SK-N-SH (cell line): ENCODE data around the gene ACTG2. TPM values are rescaled to one million over a fixed set of nuclear protein-coding genes. Genes with fewer than 3 reads are reported as not detected.

ENCODE experiments used
- CTCF ChIA-PET: fragments of 300-600, 350-600 bp; formaldehyde crosslinking; extraction: SDS; loops from one replicate; lab custom pipeline; 2021; lab: Yijun Ruan, JAX
- POLR2A ChIA-PET: fragments of 350-600 bp; sonication (Branson Sonifier 250); formaldehyde crosslinking; extraction: SDS; loops from one replicate; lab custom pipeline; 2020; ENCODE audit warnings: antibody characterized with exemption, inconsistent platforms; lab: Yijun Ruan, JAX
- DNase-seq: peaks from one replicate; pipeline ENCODE4 v3.0.0; 2012
- H2AFZ ChIP-seq: fragments of 200-600 bp; sonication (generic); 2 replicates; pipeline ENCODE4 v1.8.1; 2016; ENCODE audit warnings: antibody characterized with exemption, mild to moderate bottlenecking, low read depth
- H3F3A ChIP-seq: fragments of 200-600 bp; sonication (generic); replicated peaks from 2 replicates; pipeline ENCODE3; 2016; ENCODE audit warnings: antibody characterized with exemption, mild to moderate bottlenecking; ENCODE audit not compliant: insufficient read depth
- H3K27ac ChIP-seq, 2 experiments: fragments of 200-500 bp in 1 of 2; fragments of 200-600 bp in 1 of 2; sonication (Bioruptor generic) in 1 of 2; sonication (generic), shearing (Covaris generic) in 1 of 2; 2 replicates each; pipeline versions ENCODE4 v1.5.1 to v1.6.1; 2014 to 2016; ENCODE audit warnings: low read depth in 2 of 2, inconsistent platforms in 1 of 2, low read length in 1 of 2, mild to moderate bottlenecking in 1 of 2, mixed read lengths in 1 of 2
- H3K27me3 ChIP-seq: fragments of 200-600 bp; sonication (generic), shearing (Covaris generic); 2 replicates; pipeline ENCODE4 v1.6.1; 2016; ENCODE audit warnings: mixed run types; ENCODE audit not compliant: insufficient read depth
- H3K36me3 ChIP-seq, 2 experiments: fragments of 200-500 bp in 1 of 2; fragments of 200-600 bp in 1 of 2; sonication (Bioruptor generic) in 1 of 2; sonication (generic) in 1 of 2; replicated peaks in 1 of 2; 2 replicates each; pipeline versions ENCODE3 to v1.5.1; 2014 to 2016; ENCODE audit warnings: low read length in 1 of 2, mild to moderate bottlenecking in 1 of 2; ENCODE audit not compliant: insufficient read depth in 2 of 2, control insufficient read depth in 1 of 2
- H3K4me1 ChIP-seq, 2 experiments: fragments of 200-500 bp in 1 of 2; fragments of 200-600 bp in 1 of 2; sonication (Bioruptor generic) in 1 of 2; sonication (generic), shearing (Covaris generic) in 1 of 2; 2 replicates each; pipeline versions ENCODE4 v1.5.1 to v1.6.1; 2014 to 2016; ENCODE audit warnings: low read depth in 1 of 2, low read length in 1 of 2, mixed run types in 1 of 2; ENCODE audit not compliant: insufficient read depth in 2 of 2, control insufficient read depth in 1 of 2
- H3K4me2 ChIP-seq: fragments of 200-600 bp; sonication (generic), shearing (Covaris generic); 2 replicates; pipeline ENCODE4 v1.6.1; 2017; ENCODE audit warnings: mixed run types
- H3K4me3 ChIP-seq, 2 experiments: fragments of 200-500 bp in 1 of 2; fragments of 200-600 bp in 1 of 2; sonication (Bioruptor generic) in 1 of 2; sonication (generic), shearing (Covaris generic) in 1 of 2; 2 replicates each; pipeline versions ENCODE4 v1.5.1 to v1.8.1; 2014 to 2016; ENCODE audit warnings: low read depth in 2 of 2, inconsistent platforms in 1 of 2, low read length in 1 of 2, mild to moderate bottlenecking in 1 of 2, mixed read lengths in 1 of 2, moderate library complexity in 1 of 2
- H3K79me2 ChIP-seq: fragments of 200-600 bp; sonication (generic); 2 replicates; pipeline ENCODE4 v1.8.1; 2017; ENCODE audit warnings: mild to moderate bottlenecking; ENCODE audit not compliant: insufficient read depth
- H3K9ac ChIP-seq: fragments of 200-600 bp; sonication (generic); 2 replicates; pipeline ENCODE4 v1.6.1; 2017; ENCODE audit warnings: mixed run types
- H3K9me2 ChIP-seq: fragments of 200-600 bp; sonication (generic); 2 replicates; pipeline ENCODE4 v1.6.1; 2017; ENCODE audit warnings: mixed run types
- H3K9me3 ChIP-seq: fragments of 200-600 bp; sonication (generic); 2 replicates; pipeline ENCODE4 v1.6.1; 2017; ENCODE audit warnings: mixed run types, mild to moderate bottlenecking, moderate library complexity
- H4K20me1 ChIP-seq: fragments of 200-600 bp; sonication (generic); 2 replicates; pipeline ENCODE4 v1.6.1; 2017; ENCODE audit warnings: mild to moderate bottlenecking, mixed run types; ENCODE audit not compliant: insufficient read depth
- FOSL2 ChIP-seq: IDR thresholded peaks from 2 replicates; pipeline ENCODE4 v1.4.0; 2012; ENCODE audit warnings: low read depth, mild to moderate bottlenecking, moderate library complexity, borderline replicate concordance
- IRF3 ChIP-seq: fragments of 150-350 bp; IDR thresholded peaks from 2 replicates; pipeline ENCODE4 v1.6.1; 2016; ENCODE audit warnings: mild to moderate bottlenecking, low read depth, low read length
- JUND ChIP-seq: IDR thresholded peaks from 2 replicates; pipeline ENCODE4 v1.4.0; 2012
- MAX ChIP-seq: IDR thresholded peaks from 2 replicates; pipeline ENCODE4 v1.4.0; 2012; ENCODE audit warnings: low read depth
- MEF2A ChIP-seq: IDR thresholded peaks from 2 replicates; pipeline ENCODE4 v1.4.0; 2012; ENCODE audit warnings: low read depth, borderline replicate concordance
- MXI1 ChIP-seq: IDR thresholded peaks from 2 replicates; pipeline ENCODE4 v1.6.1; 2012; ENCODE audit warnings: mild to moderate bottlenecking, low read depth, low read length, improper control_type of control experiment
- POLR2AphosphoS5 ChIP-seq: IDR thresholded peaks from 2 replicates; pipeline ENCODE4 v1.6.1; 2012; ENCODE audit warnings: low read depth, low read length
- REST ChIP-seq: IDR thresholded peaks from 2 replicates; pipeline ENCODE4 v1.6.1; 2012; ENCODE audit warnings: mild to moderate bottlenecking, low read depth, low read length, moderate library complexity
- RFX5 ChIP-seq: IDR thresholded peaks from 2 replicates; pipeline ENCODE4 v1.6.1; 2012; ENCODE audit warnings: mild to moderate bottlenecking, improper control_type of control experiment, low read length
- SMC3 ChIP-seq: IDR thresholded peaks from 2 replicates; pipeline ENCODE4 v1.6.1; 2012; ENCODE audit warnings: low read depth, low read length, improper control_type of control experiment
- TAF1 ChIP-seq: IDR thresholded peaks from 2 replicates; pipeline ENCODE4 v1.6.1; 2012; ENCODE audit warnings: low read depth, mild to moderate bottlenecking, low read length, moderate library complexity, borderline replicate concordance
- TCF12 ChIP-seq: IDR thresholded peaks from 2 replicates; pipeline ENCODE4 v1.4.0; 2012
- YY1 ChIP-seq: IDR thresholded peaks from 2 replicates; pipeline ENCODE4 v1.4.0; 2012; ENCODE audit warnings: low read depth, mild to moderate bottlenecking
- WGBS: methylation state at CpG from one replicate; pipeline ENCODE4 v1.1.6; 2017; ENCODE audit warnings: low lambda C conversion rate; 5-methylcytosine and 5-hydroxymethylcytosine counted together
- polyA plus RNA-seq, 3 experiments: library from polyadenylated mRNA; depleted of rRNA; stranded (reverse); fragments of >200 nt; gene quantifications; 2 replicates each; pipeline ENCODE4 v1.2.3, GENCODE V29; 2012
- TF ChIP-seq, protein P1 (sequence below): IDR thresholded peaks from 2 replicates; pipeline ENCODE4 v1.4.0; 2012; ENCODE audit warnings: low read depth, borderline replicate concordance

The ACTG2 gene
- polyA plus RNA-seq, 1 of the 3 experiments (the other 2 are of a cell fraction): 0.25 TPM

- Histone ChIP-seq H3K4me1 (no peaks in the 10 kb centered on the region), H3K79me2 (no peaks in the 10 kb centered on the region), H3K4me3 (no peak overlapping the region), H3K36me3 (no peaks in the 10 kb centered on the region), H3K27me3 (no peaks in the 10 kb centered on the region; the same call in 1 of the 2 replicates), H3K9ac (no peak overlapping the region), H3K9me3 (no peaks in the 10 kb centered on the region), H2AFZ (no peak overlapping the region), H3K4me2 (no peak overlapping the region), H3K27ac (no peak overlapping the region), H3K9me2 (no peaks in the 10 kb centered on the region), H4K20me1 (no peaks in the 10 kb centered on the region), H3F3A (no peaks in the 10 kb centered on the region)
- 65% methylated on average over 2 of the region's 2 CpGs for WGBS
- POLR2A ChIA-PET: no interaction called here
- TF ChIP-seq TAF1: no peak
- TF ChIP-seq REST: no peak
- no peak for TF ChIP-seq RFX5
- no peak for TF ChIP-seq POLR2AphosphoS5
- TF ChIP-seq, protein P1, sequence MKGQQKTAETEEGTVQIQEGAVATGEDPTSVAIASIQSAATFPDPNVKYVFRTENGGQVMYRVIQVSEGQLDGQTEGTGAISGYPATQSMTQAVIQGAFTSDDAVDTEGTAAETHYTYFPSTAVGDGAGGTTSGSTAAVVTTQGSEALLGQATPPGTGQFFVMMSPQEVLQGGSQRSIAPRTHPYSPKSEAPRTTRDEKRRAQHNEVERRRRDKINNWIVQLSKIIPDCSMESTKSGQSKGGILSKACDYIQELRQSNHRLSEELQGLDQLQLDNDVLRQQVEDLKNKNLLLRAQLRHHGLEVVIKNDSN: no peak
- no peak for TF ChIP-seq MAX
- no peak for TF ChIP-seq JUND
- TF ChIP-seq YY1: no peak
- no peak for TF ChIP-seq TCF12
- TF ChIP-seq FOSL2: no peak
- TF ChIP-seq MEF2A: no peak
- no peak for TF ChIP-seq IRF3
- TF ChIP-seq MXI1: no peak
- TF ChIP-seq SMC3: no peak
- CTCF ChIA-PET: no interaction called here
- DNase-seq: no peak
Measured at GRCh38 chr2:73888388-73888787, 4.4 kb upstream of the ACTG2 start.
